Lung microvascular endothelial cell (primary cell): ENCODE data around the gene PMF1. TPM values are rescaled to one million over a fixed set of nuclear protein-coding genes. Genes with fewer than 3 reads are reported as not detected.

Experiments used
- DNase-seq, 2 donors: peaks; one replicate each; pipeline versions ENCODE4 v3.0.0 to v3.0.0-alpha.2; 2010; ENCODE audit warnings: low read depth in 2 of 2
- total RNA-seq: library from RNA; depleted of rRNA; stranded (reverse); fragments of >200 nt; gene quantifications from 2 replicates; pipeline ENCODE4 v1.2.1, GENCODE V29; 2014

PMF1 gene
- total RNA-seq, 1 donor from 2014 or later: 39.9 TPM

- DNase-seq: no peak
These were observed 53.2 kb downstream of the PMF1 start for GRCh38 chr1:156266051-156266450.

- peak in 1 of 2 donors; percentile 42 for DNase-seq
These were observed 55.5 kb downstream of the PMF1 start for GRCh38 chr1:156268336-156268735.

GRCh38 chr1:156270314-156270713 lies 57.5 kb downstream of the PMF1 start:
- DNase-seq: no peak

GRCh38 chr1:156276532-156276931 lies 63.7 kb downstream of the PMF1 start:
- no peak for DNase-seq

GRCh38 chr1:156276966-156277381 lies 64.2 kb downstream of the PMF1 start:
- DNase-seq: no peak

- DNase-seq: no peak
These were observed 67.0 kb downstream of the PMF1 start for GRCh38 chr1:156279837-156280236.

- peak; percentile 33 to 36 for DNase-seq
These were observed 68.5 kb downstream of the PMF1 start for GRCh38 chr1:156281281-156281680.

GRCh38 chr1:156281693-156282478 lies 69.1 kb downstream of the PMF1 start:
- peak; percentile 29 to 49 for DNase-seq

GRCh38 chr1:156282479-156283222 lies 69.8 kb downstream of the PMF1 start, which contains the start of gene SMG5:
Gene SMG5, minus strand, starts transcription at chr1:156282825. Its CDS starts 145 bp downstream, at chr1:156282680.
- DNase-seq: peak; percentile 99

GRCh38 chr1:156283521-156283920 lies 70.7 kb downstream of the PMF1 start:
- DNase-seq: no peak

- DNase-seq: no peak
These were observed 71.3 kb downstream of the PMF1 start, which contains the start of gene TMEM79 for GRCh38 chr1:156284112-156284511. Gene TMEM79, plus strand, starts transcription at chr1:156284325. Its CDS starts 902 bp downstream, at chr1:156285227.

- DNase-seq: no peak
These were observed 72.0 kb downstream of the PMF1 start for GRCh38 chr1:156284757-156285156.

GRCh38 chr1:156285437-156285836 lies 72.6 kb downstream of the PMF1 start:
- no peak for DNase-seq

GRCh38 chr1:156286061-156286460 lies 73.3 kb downstream of the PMF1 start:
- DNase-seq: no peak

Other genes with a start within 250 kb of the PMF1 start
- gene ARHGEF2, start 234.5 kb upstream of the PMF1 start, total RNA-seq: 59.3 and 69.4 TPM in 2 replicates
- gene SSR2, start 192.1 kb upstream of the PMF1 start, total RNA-seq: 342 and 396 TPM in 2 replicates
- gene UBQLN4, start 159.2 kb upstream of the PMF1 start, total RNA-seq: 9.8 and 12.1 TPM in 2 replicates
- gene LAMTOR2, start 158.2 kb upstream of the PMF1 start, total RNA-seq: 98.6 and 101 TPM in 2 replicates
- gene RAB25, start 151.8 kb upstream of the PMF1 start, total RNA-seq: not detected in 2 replicates
- 3.4 and 4.8 TPM in 2 replicates for gene MEX3A, start 130.5 kb upstream of the PMF1 start, total RNA-seq
- 187 and 399 TPM in 2 replicates for gene LMNA, start 98.3 kb upstream of the PMF1 start, total RNA-seq
- 0.20 and 0.44 TPM in 2 replicates for gene SEMA4A, start 59.4 kb upstream of the PMF1 start, total RNA-seq
- gene SLC25A44, start 18.9 kb upstream of the PMF1 start, total RNA-seq: 7.0 and 9.3 TPM in 2 replicates
- under 0.01 and 0.20 TPM in 2 replicates for gene BGLAP, start 29.2 kb downstream of the PMF1 start, total RNA-seq
- 0.22 and 0.60 TPM in 2 replicates for gene PAQR6, start 35.0 kb downstream of the PMF1 start, total RNA-seq
- 29.9 and 53.2 TPM in 2 replicates for gene SMG5, start 69.8 kb downstream of the PMF1 start, total RNA-seq
- 0.44 and 0.79 TPM in 2 replicates for gene TMEM79, start 71.3 kb downstream of the PMF1 start, total RNA-seq
- 38.3 and 56.4 TPM in 2 replicates for gene GLMP, start 82.7 kb downstream of the PMF1 start, total RNA-seq
- gene VHLL, start 86.3 kb downstream of the PMF1 start, total RNA-seq: 0.20 TPM in 1 of 2 replicates, not detected in the other
- gene CCT3, start 125.3 kb downstream of the PMF1 start, total RNA-seq: 374 and 548 TPM in 2 replicates
- 0.22 TPM in 1 of 2 replicates, not detected in the other for gene TSACC, start 125.5 kb downstream of the PMF1 start, total RNA-seq
- gene RHBG, start 156.2 kb downstream of the PMF1 start, total RNA-seq: not detected in 2 replicates